OCI-LY7 (cell line): ENCODE measurements around the gene LHX3.

Source experiments
- EZH2phosphoT487 ChIP-seq: fragments of 200-600 bp; sonication (generic); IDR thresholded peaks from 2 replicates; pipeline ENCODE4 v1.6.1; 2018; ENCODE audit warnings: low read depth, borderline replicate concordance, mild to moderate bottlenecking, mixed run types, antibody characterized with exemption, low read length, moderate library complexity, mixed read lengths
- TF ChIP-seq, protein P1 (sequence below): fragments of 200-600 bp; sonication (generic); conservative IDR thresholded peaks from 2 replicates; pipeline ENCODE4 v1.5.1; 2014; ENCODE audit warnings: mild to moderate bottlenecking, antibody characterized with exemption, low read length, moderate library complexity, mixed read lengths

DNA sequence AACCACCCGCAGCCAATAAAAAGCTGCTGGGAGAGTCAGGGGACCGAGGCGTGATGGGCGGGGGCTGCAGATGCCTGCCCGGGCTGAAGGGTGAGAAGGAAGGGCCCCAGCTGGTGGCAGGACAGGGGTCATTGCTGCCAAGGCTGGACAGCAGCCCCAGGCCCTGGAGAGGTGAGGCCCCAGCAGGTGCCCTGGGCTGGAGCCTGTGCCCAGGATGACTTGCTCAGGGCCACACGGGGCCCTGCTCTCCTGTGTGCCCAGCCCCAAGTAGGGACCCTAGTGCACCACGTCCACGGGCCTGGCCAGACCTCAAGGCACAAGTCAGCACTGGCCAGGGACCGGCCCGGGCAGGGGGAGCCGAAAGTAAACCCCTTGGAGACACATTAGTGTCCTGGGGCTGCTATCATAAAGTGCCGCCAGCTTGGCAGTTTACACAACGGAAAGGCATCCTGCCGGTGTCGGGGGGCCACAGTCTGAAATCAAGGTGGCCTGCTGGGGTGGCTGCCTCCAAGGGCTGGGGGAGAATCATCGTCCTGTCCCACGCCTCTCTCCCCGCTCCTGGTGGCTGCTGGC, 22.0 kb downstream of the LHX3 start:
- TF ChIP-seq EZH2phosphoT487: no peak
- TF ChIP-seq, protein P1, sequence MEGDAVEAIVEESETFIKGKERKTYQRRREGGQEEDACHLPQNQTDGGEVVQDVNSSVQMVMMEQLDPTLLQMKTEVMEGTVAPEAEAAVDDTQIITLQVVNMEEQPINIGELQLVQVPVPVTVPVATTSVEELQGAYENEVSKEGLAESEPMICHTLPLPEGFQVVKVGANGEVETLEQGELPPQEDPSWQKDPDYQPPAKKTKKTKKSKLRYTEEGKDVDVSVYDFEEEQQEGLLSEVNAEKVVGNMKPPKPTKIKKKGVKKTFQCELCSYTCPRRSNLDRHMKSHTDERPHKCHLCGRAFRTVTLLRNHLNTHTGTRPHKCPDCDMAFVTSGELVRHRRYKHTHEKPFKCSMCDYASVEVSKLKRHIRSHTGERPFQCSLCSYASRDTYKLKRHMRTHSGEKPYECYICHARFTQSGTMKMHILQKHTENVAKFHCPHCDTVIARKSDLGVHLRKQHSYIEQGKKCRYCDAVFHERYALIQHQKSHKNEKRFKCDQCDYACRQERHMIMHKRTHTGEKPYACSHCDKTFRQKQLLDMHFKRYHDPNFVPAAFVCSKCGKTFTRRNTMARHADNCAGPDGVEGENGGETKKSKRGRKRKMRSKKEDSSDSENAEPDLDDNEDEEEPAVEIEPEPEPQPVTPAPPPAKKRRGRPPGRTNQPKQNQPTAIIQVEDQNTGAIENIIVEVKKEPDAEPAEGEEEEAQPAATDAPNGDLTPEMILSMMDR: no peak
